Heart left ventricle (tissue), 16 donors: ENCODE data around the gene GSK3A. TPM values are rescaled to one million over a fixed set of nuclear protein-coding genes. Genes with fewer than 3 reads are reported as not detected.

Experiments
- ATAC-seq, 4 donors: fragments of 200-7000 bp; cut with Tn5 transposase; one replicate each; pipeline ENCODE4 v1.9.1; 2020 to 2022; ENCODE audit warnings: moderate library complexity in 4 of 4, mild to moderate bottlenecking in 3 of 4, moderate number of reproducible peaks in 1 of 4
- DNase-seq, 5 donors: peaks; one replicate each; pipeline ENCODE4 v3.0.0-alpha.2; 2020
- H3K27ac ChIP-seq, 12 donors: fragments of 200-600 bp; sonication (generic) in 4 of 12; one replicate each; pipeline versions ENCODE4 v1.5.0 to v1.8.0; 2016 to 2022; ENCODE audit warnings: mild to moderate bottlenecking in 2 of 12
- H3K27me3 ChIP-seq, 9 donors: fragments of 200-600 bp; sonication (generic) in 2 of 9; one replicate each; pipeline versions ENCODE4 v1.5.1 to v1.8.0; 2016 to 2022; ENCODE audit warnings: mild to moderate bottlenecking in 3 of 9
- H3K36me3 ChIP-seq, 9 donors: fragments of 200-600 bp; sonication (generic) in 2 of 9; one replicate each; pipeline versions ENCODE4 v1.5.0 to v1.8.0; 2018 to 2022; ENCODE audit warnings: mild to moderate bottlenecking in 2 of 9
- H3K4me1 ChIP-seq, 12 donors: fragments of 200-600 bp; sonication (generic) in 4 of 12; one replicate each; pipeline versions ENCODE4 v1.5.0 to v1.8.0; 2016 to 2022; ENCODE audit warnings: mild to moderate bottlenecking in 3 of 12
- H3K4me3 ChIP-seq, 12 donors: fragments of 200-600 bp; sonication (generic) in 4 of 12; one replicate each; pipeline versions ENCODE4 v1.5.0 to v1.8.0; 2017 to 2022; ENCODE audit warnings: mild to moderate bottlenecking in 9 of 12, moderate library complexity in 4 of 12
- H3K9me3 ChIP-seq, 12 donors: fragments of 200-600 bp; sonication (generic) in 4 of 12; one replicate each; pipeline versions ENCODE4 v1.5.0 to v1.8.0; 2016 to 2022; ENCODE audit warnings: mild to moderate bottlenecking in 1 of 12
- CTCF ChIP-seq, 12 donors: fragments of 200-600 bp; sonication (generic) in 4 of 12; IDR thresholded peaks; one replicate each; pipeline versions ENCODE4 v1.5.0 to v1.8.0; 2018 to 2022; ENCODE audit warnings: antibody characterized with exemption in 12 of 12, mild to moderate bottlenecking in 5 of 12
- POLR2A ChIP-seq, 2 donors: fragments of 450-650 bp; IDR thresholded peaks; one replicate each; pipeline ENCODE4 v1.6.1; 2017; ENCODE audit warnings: antibody characterized with exemption in 2 of 2, mild to moderate bottlenecking in 2 of 2, moderate library complexity in 2 of 2
- WGBS, 4 donors: extraction: QIAGEN DNeasy Blood & Tissue Kit in 2 of 4; methylation state at CpG; one replicate each; pipeline versions ENCODE4 v1.1.5 to v1.1.7; 2013 to 2018; 5-methylcytosine and 5-hydroxymethylcytosine counted together
- intact Hi-C, 10 donors: fragments of 100-400 bp; cut with DNase I; formaldehyde crosslinking; loops; one replicate each; pipeline versions ENCODE4 v1.11.1 to v1.14.2; 2022
- polyA plus RNA-seq, 2 donors: library from polyadenylated mRNA; stranded (reverse); fragments of 200-250 nt; gene quantifications; one replicate each; pipeline ENCODE4 v1.2.3, GENCODE V29; 2013
- total RNA-seq, 9 donors: library from RNA; depleted of rRNA in 2 of 9; stranded (reverse); fragments of >200 nt in 2 of 9; fragmentation: NEBNext Ultra II Directional in 3 of 9; extraction: Animal tissue kit (Norgen Biotek cat#: 25700) in 3 of 9; gene quantifications; one replicate each; pipeline versions ENCODE4 v1.1.0 to v1.2.4, GENCODE V29; 2016 to 2023
- donor health status: ischemic (EF 13 %, LVEDD 7.1; RV severe dilation, severe dysfunction).
- donor health status: healthy with polysubstance abuse.
- donor health status: DM: no; HTN: yes; CAD: no.
- donor health status: DM: no; HTN: no; CAD: no.
- donor health status: ischemic (EF 25% LVEDD 6.9; RV normal size, moderate dysfunction).
- donor health status: ischemic (EF 25% LVEDD 5.7; RV mildly dilated, moderate dysfunction).
- donor health status: healthy.
- donor health status: DM: yes; HTN: yes; CAD: no.
- donor health status: ischemic (EF 35%, LVEDD 5.7; RV mildly dilated, moderate dysfunction).
- donor health status: nonischemic (EF 11% LVEDD 7.7; RV severe dilation, severe dysfunction).
- donor health status: DM: yes; HTN: yes; CAD: no.
- donor health status: PGD.
- donor health status: ischemic (EF 29% LVEDD 5.4; RV normal size, mild dysfunction).
- donor health status: nonischemic (EF 23%, LVEDD 6.1; RV moderate dilation, normal function).

GSK3A gene
- total and polyA plus RNA-seq, 11 donors: 22.5 to 76.5 (median 38.8) TPM

- WGBS, 4 donors: 3 to 6% (median 5%) methylated on average over 28 to 38 of the region's 38 CpGs
- H3K4me1 ChIP-seq: peaks cover 8 to 43% (median 29%) of the 10 kb centered on the region in 12 donors
- DNase-seq (peak; percentile 69 to 82 (median 77)), ATAC-seq (peak; percentile 1 to 45 (median 10))
- no peaks in the 10 kb centered on the region for H3K27me3 ChIP-seq
- TF ChIP-seq POLR2A (IDR thresholded peaks at IDR 0.05): no peak
- TF ChIP-seq CTCF (IDR thresholded peaks at IDR 0.05): no peak
- no peaks in the 10 kb centered on the region for H3K36me3 ChIP-seq
- intact Hi-C loops: loop anchor here in 4 of 10 donors (1.0 to 2.0 kb wide), 4 partner anchors 12 to 27 kb away; partner anchors contain the start of gene CIC (in 3 of the 4)
- no peaks in the 10 kb centered on the region for H3K9me3 ChIP-seq
- peak overlapping the region; percentile 74 to 100 (median 94) for H3K4me3 ChIP-seq
- peak overlapping the region; percentile 94 to 100 (median 99) for H3K27ac ChIP-seq
Observed at GRCh38 chr19:42255766-42256745, 13.7 kb upstream of the GSK3A start.

- DNase-seq: peak; percentile 94 to 98 (median 96)
- Histone ChIP-seq H3K36me3 (peaks cover 0 to 4% (median 0%) of the 10 kb centered on the region in 9 donors), H3K9me3 (no peaks in the 10 kb centered on the region), H3K27ac (peak within 1 kb of the TSS; percentile 94 to 100 (median 99)), H3K4me3 (peak within 1 kb of the TSS; percentile 74 to 100 (median 94)), H3K27me3 (no peaks in the 10 kb centered on the region), H3K4me1 (peaks cover 10 to 53% (median 39%) of the 10 kb centered on the region in 12 donors)
- peak; percentile 64 to 84 (median 80) for ATAC-seq
- intact Hi-C loops: loop anchor here in 5 of 10 donors (1.0 to 2.0 kb wide), 5 partner anchors 13 to 29 kb away; partner anchors contain the start of gene CIC (in 3 of the 5)
- 0 to 1% (median 1%) methylated on average over 23 to 75 of the region's 75 CpGs for WGBS, 4 donors
- no peak for TF ChIP-seq CTCF (IDR thresholded peaks at IDR 0.05)
- peak; percentile 98 to 100 for TF ChIP-seq POLR2A (IDR thresholded peaks at IDR 0.05)
Observed at GRCh38 chr19:42254850-42255765, 12.7 kb upstream of the GSK3A start, which contains the start of gene ERF. TSS of gene ERF (minus strand) at chr19:42255128. CDS start at chr19:42254999, 129 bp downstream.

- intact Hi-C loops: loop anchor here in 4 of 10 donors (1.0 to 2.0 kb wide), 4 partner anchors 15 to 30 kb away; partner anchors contain the start of gene CIC (in 3 of the 4)
Observed at GRCh38 chr19:42254089-42254849, 11.9 kb upstream of the GSK3A start.

More at GRCh38 chr19:42254089-42254849, 11.9 kb upstream of the GSK3A start:
- Histone ChIP-seq H3K9me3 (no peaks in the 10 kb centered on the region), H3K36me3 (peaks cover 0 to 12% (median 7%) of the 10 kb centered on the region in 9 donors), H3K27me3 (no peaks in the 10 kb centered on the region), H3K27ac (peak overlapping the region; percentile 94 to 100 (median 99)), H3K4me3 (peak overlapping the region; percentile 74 to 100 (median 94)), H3K4me1 (peaks cover 12 to 61% (median 45%) of the 10 kb centered on the region in 12 donors)
- peak in 2 of 12 donors; percentile 28 to 30 for TF ChIP-seq CTCF (IDR thresholded peaks at IDR 0.05)
- TF ChIP-seq POLR2A (IDR thresholded peaks at IDR 0.05): no peak
- peak; percentile 3 to 24 (median 17) for ATAC-seq
- WGBS, 4 donors: 0% methylated on average over 33 to 70 of the region's 70 CpGs
- DNase-seq: peak; percentile 74 to 86 (median 83)
